Measurements from ENCODE around the gene PACRG. TPM values are rescaled to one million over a fixed set of nuclear protein-coding genes. Genes with fewer than 3 reads are reported as not detected.

Gene PACRG
- total and polyA plus RNA-seq, 12 donors: 2.1 to 34.6 (median 10.0) TPM

GRCh38 chr6:162913206-162913605 lies 185.4 kb downstream of the PACRG start:
- Histone ChIP-seq H3K27ac (no peak overlapping the region), H3K4me1 (no peaks in the 10 kb centered on the region), H3K36me3 (no peaks in the 10 kb centered on the region), H3K9me3 (peaks cover 0 to 12% (median 0%) of the 10 kb centered on the region in 11 donors), H3K4me3 (no peak overlapping the region), H3K27me3 (no peaks in the 10 kb centered on the region)
- TF ChIP-seq CTCF (IDR thresholded peaks at IDR 0.05): no peak
- DNase-seq: no peak
- intact Hi-C loops (cut with DNase I): no loop called here
- WGBS, 2 donors: 93 to 94% methylated on average over 5 of the region's 5 CpGs
- ATAC-seq: no peak

GRCh38 chr6:162917506-162917905 lies 189.7 kb downstream of the PACRG start:
- H3K9me3 ChIP-seq: peaks cover 0 to 9% (median 0%) of the 10 kb centered on the region in 11 donors
- intact Hi-C loops (cut with DNase I): loop anchor here in 1 of 10 donors (2.0 kb wide), 1 partner anchor 69 kb away; no protein-coding TSS in a partner anchor
- ATAC-seq (no peak), DNase-seq (no peak)
- no peaks in the 10 kb centered on the region for H3K4me1 ChIP-seq
- H3K36me3 ChIP-seq: no peaks in the 10 kb centered on the region
- H3K27me3 ChIP-seq: no peaks in the 10 kb centered on the region
- 59 to 71% methylated on average over 1 of the region's 1 CpG for WGBS, 2 donors
- no peak for TF ChIP-seq CTCF (IDR thresholded peaks at IDR 0.05)
- H3K27ac ChIP-seq: no peak overlapping the region
- no peak overlapping the region for H3K4me3 ChIP-seq

- H3K36me3 ChIP-seq: no peaks in the 10 kb centered on the region
- H3K27me3 ChIP-seq: no peaks in the 10 kb centered on the region
- ATAC-seq (no peak), DNase-seq (no peak)
- intact Hi-C loops (cut with DNase I): no loop called here
- 43 to 61% methylated on average over 6 of the region's 6 CpGs for WGBS, 2 donors
- H3K9me3 ChIP-seq: peaks cover 0 to 32% (median 0%) of the 10 kb centered on the region in 11 donors
- no peak overlapping the region for H3K4me3 ChIP-seq
- H3K4me1 ChIP-seq: no peaks in the 10 kb centered on the region
- TF ChIP-seq CTCF (IDR thresholded peaks at IDR 0.05): no peak
- no peak overlapping the region for H3K27ac ChIP-seq
These were observed 193.3 kb downstream of the PACRG start for GRCh38 chr6:162921062-162921461.

GRCh38 chr6:162921510-162922040 lies 193.8 kb downstream of the PACRG start:
- no peak for ATAC-seq
- peaks cover 0 to 36% (median 0%) of the 10 kb centered on the region in 11 donors for H3K9me3 ChIP-seq
- H3K4me1 ChIP-seq: no peaks in the 10 kb centered on the region
- intact Hi-C loops (cut with DNase I): no loop called here
- DNase-seq: no peak
- H3K27me3 ChIP-seq: no peaks in the 10 kb centered on the region
- TF ChIP-seq CTCF (IDR thresholded peaks at IDR 0.05): no peak
- 75 to 79% methylated on average over 7 of the region's 7 CpGs for WGBS, 2 donors
- H3K27ac ChIP-seq: no peak overlapping the region
- H3K36me3 ChIP-seq: no peaks in the 10 kb centered on the region
- no peak overlapping the region for H3K4me3 ChIP-seq

Data from heart right ventricle (tissue), 16 donors.